ENCODE data around the gene TGFB1.

The TGFB1 gene

GRCh38 chr19:41324921-41325639, 28.6 kb downstream of the TGFB1 start:
- no peak; the same call in 1 of the 2 replicates for TF ChIP-seq GLIS3 (CRISPR knock-in tag; IDR thresholded peaks at IDR 0.05)
- no peak for TF ChIP-seq ZC3H10 (CRISPR knock-in tag; IDR thresholded peaks at IDR 0.05)
- no peak for TF ChIP-seq SNAI2 (CRISPR knock-in tag; IDR thresholded peaks at IDR 0.05)
- no peak for TF ChIP-seq ZNF565 (CRISPR knock-in tag; conservative IDR thresholded peaks at IDR 0.05; ENCODE audit: low read depth)
- TF ChIP-seq TOX (CRISPR knock-in tag; IDR thresholded peaks at IDR 0.05; ENCODE audit: borderline replicate concordance): no peak
- TF ChIP-seq TSHZ2 (CRISPR knock-in tag; IDR thresholded peaks at IDR 0.05): no peak
- TF ChIP-seq ARNTL (CRISPR knock-in tag; IDR thresholded peaks at IDR 0.05; ENCODE audit: borderline replicate concordance, low read depth): no peak
- no peak for TF ChIP-seq CSRNP3 (CRISPR knock-in tag; IDR thresholded peaks at IDR 0.05)
- TF ChIP-seq ZNF8 (CRISPR knock-in tag; IDR thresholded peaks at IDR 0.05): no peak
- TF ChIP-seq ZFP3 (CRISPR knock-in tag; IDR thresholded peaks at IDR 0.05): no peak
- TF ChIP-seq ESRRG (CRISPR knock-in tag; IDR thresholded peaks at IDR 0.05): no peak
- TF ChIP-seq BACH2 (CRISPR knock-in tag; IDR thresholded peaks at IDR 0.05; ENCODE audit: borderline replicate concordance): no peak
- TF ChIP-seq RARB (CRISPR knock-in tag; IDR thresholded peaks at IDR 0.05): no peak
- TF ChIP-seq CREB5 (CRISPR knock-in tag; IDR thresholded peaks at IDR 0.05; ENCODE audit: low read depth): no peak
- TF ChIP-seq TCF4 (CRISPR knock-in tag; IDR thresholded peaks at IDR 0.05; ENCODE audit: borderline replicate concordance): no peak
- peak; percentile 36 for ATAC-seq

- no peak for ATAC-seq
Observed at GRCh38 chr19:41324231-41324702, 29.5 kb downstream of the TGFB1 start.

GRCh38 chr19:41323430-41324125, 30.1 kb downstream of the TGFB1 start:
- peak; percentile 74 for ATAC-seq

More at GRCh38 chr19:41324231-41324702, 29.5 kb downstream of the TGFB1 start:
- no peak for TF ChIP-seq OSR1 (CRISPR knock-in tag; IDR thresholded peaks at IDR 0.05)
- no peak for TF ChIP-seq ZFP3 (CRISPR knock-in tag; IDR thresholded peaks at IDR 0.05)
- TF ChIP-seq RARB (CRISPR knock-in tag; IDR thresholded peaks at IDR 0.05): no peak
- TF ChIP-seq POU6F1 (CRISPR knock-in tag; IDR thresholded peaks at IDR 0.05; ENCODE audit: borderline replicate concordance, low read depth): no peak
- TF ChIP-seq GLIS3 (CRISPR knock-in tag; IDR thresholded peaks at IDR 0.05): no peak
- no peak for TF ChIP-seq TOX (CRISPR knock-in tag; IDR thresholded peaks at IDR 0.05; ENCODE audit: borderline replicate concordance)

More at GRCh38 chr19:41323430-41324125, 30.1 kb downstream of the TGFB1 start:
- TF ChIP-seq PATZ1 (CRISPR knock-in tag; IDR thresholded peaks at IDR 0.05; ENCODE audit: borderline replicate concordance) (peak; percentile 99), CSRNP3 (CRISPR knock-in tag; IDR thresholded peaks at IDR 0.05) (no peak), TCF4 (CRISPR knock-in tag; IDR thresholded peaks at IDR 0.05; ENCODE audit: borderline replicate concordance) (peak; percentile 81), CSDC2 (CRISPR knock-in tag; IDR thresholded peaks at IDR 0.05) (peak; percentile 35; the same call in 1 of the 2 replicates)
